ENCODE data around the gene CROCC2. TPM values are rescaled to one million over a fixed set of nuclear protein-coding genes. Genes with fewer than 3 reads are reported as not detected.

The CROCC2 gene
- total and polyA plus RNA-seq, 2 of the 13 experiments (the other 11 are each of a cell fraction or from before 2014, with no cell fraction given): not detected

GRCh38 chr2:240911641-240912265 is 5.6 kb downstream of the CROCC2 start:
- Histone ChIP-seq H3K79me2 (ENCODE audit: insufficient read depth, low read length) (no peaks in the 10 kb centered on the region), H3K9ac (ENCODE audit: insufficient read depth, low read depth, low read length) (no peak overlapping the region), H3K4me3 (replicated peaks in 1 of 3; ENCODE audit: insufficient read depth in 1 of 3, low read depth in 2 of 3, low read length in 3 of 3) (no peak overlapping the region), H3K27me3 (ENCODE audit: control insufficient read depth in 1 of 2, insufficient read depth in 2 of 2, low read length in 2 of 2) (peaks cover 8 to 63% of the 10 kb centered on the region in 2 experiments; a peak in 4 of 5 replicates), H3K4me2 (ENCODE audit: low read depth, low read length) (no peak overlapping the region), H3K36me3 (replicated peaks in 1 of 2; ENCODE audit: control insufficient read depth in 1 of 2, insufficient read depth in 2 of 2, low read length in 2 of 2) (no peaks in the 10 kb centered on the region), H3K27ac (ENCODE audit: extremely low read length, insufficient read depth, low read length) (no peak overlapping the region), H2AFZ (ENCODE audit: low read length) (no peak overlapping the region), H3K4me1 (ENCODE audit: insufficient read depth, low read length) (peaks cover 37% of the 10 kb centered on the region), H4K20me1 (ENCODE audit: insufficient read depth, low read length) (no peaks in the 10 kb centered on the region), H3K9me3 (ENCODE audit: low read length) (no peaks in the 10 kb centered on the region)
- intact Hi-C loops (cut with micrococcal nuclease; ENCODE audit: unreplicated experiment) (loop anchor here (2.0 kb wide), 1 partner anchor 55 kb away; no protein-coding TSS in a partner anchor), in situ Hi-C loops (cut with HindIII; ENCODE audit: extremely low pct_ligation_motif_present, low pct_unique_long_range_greater_than_20kb) (no loop called here)
- ATAC-seq: no peak
- no peak for TF ChIP-seq ZNF205 (CRISPR knock-in tag; IDR thresholded peaks at IDR 0.05)
- TF ChIP-seq ZFP1 (CRISPR knock-in tag; IDR thresholded peaks at IDR 0.05): no peak
- no peak for TF ChIP-seq ESRRA (CRISPR knock-in tag; IDR thresholded peaks at IDR 0.05; ENCODE audit: low read depth)
- TF ChIP-seq MTA1 (CRISPR knock-in tag; IDR thresholded peaks at IDR 0.05; ENCODE audit: borderline replicate concordance): no peak
- no peak for TF ChIP-seq ZNF547 (CRISPR knock-in tag; IDR thresholded peaks at IDR 0.05)
- no peak for TF ChIP-seq REL (CRISPR knock-in tag; conservative IDR thresholded peaks at IDR 0.05)
- no peak for TF ChIP-seq SCMH1 (CRISPR knock-in tag; IDR thresholded peaks at IDR 0.05; ENCODE audit: borderline replicate concordance)
- no peak for TF ChIP-seq NFATC3 (CRISPR knock-in tag; IDR thresholded peaks at IDR 0.05)
- no peak for TF ChIP-seq ZNF460 (CRISPR knock-in tag; IDR thresholded peaks at IDR 0.05; ENCODE audit: borderline replicate concordance)
- no peak for TF ChIP-seq ZNF431 (CRISPR knock-in tag; IDR thresholded peaks at IDR 0.05; ENCODE audit: borderline replicate concordance, low read depth)
- no peak for TF ChIP-seq RFXAP (CRISPR knock-in tag; IDR thresholded peaks at IDR 0.05; ENCODE audit: borderline replicate concordance)
- TF ChIP-seq NONO (IDR thresholded peaks at IDR 0.05): no peak
- TF ChIP-seq NONO (CRISPR knock-in tag; conservative IDR thresholded peaks at IDR 0.05): no peak
- TF ChIP-seq KDM6A (CRISPR knock-in tag; IDR thresholded peaks at IDR 0.05; ENCODE audit: low read depth): no peak
- no peak for TF ChIP-seq ZNF672 (CRISPR knock-in tag; IDR thresholded peaks at IDR 0.05)
- TF ChIP-seq RFX5 (IDR thresholded peaks at IDR 0.05; ENCODE audit: low read depth, low read length): no peak
- TF ChIP-seq, protein P1, sequence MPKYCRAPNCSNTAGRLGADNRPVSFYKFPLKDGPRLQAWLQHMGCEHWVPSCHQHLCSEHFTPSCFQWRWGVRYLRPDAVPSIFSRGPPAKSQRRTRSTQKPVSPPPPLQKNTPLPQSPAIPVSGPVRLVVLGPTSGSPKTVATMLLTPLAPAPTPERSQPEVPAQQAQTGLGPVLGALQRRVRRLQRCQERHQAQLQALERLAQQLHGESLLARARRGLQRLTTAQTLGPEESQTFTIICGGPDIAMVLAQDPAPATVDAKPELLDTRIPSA (CRISPR knock-in tag; IDR thresholded peaks at IDR 0.05; ENCODE audit: borderline replicate concordance): no peak
- no peak for TF ChIP-seq PRDM15 (CRISPR knock-in tag; IDR thresholded peaks at IDR 0.05)
- FAIRE-seq: no peak
- BruUV-seq (replicated peaks): no TSS peak
- ChIA-PET CTCF (ENCODE audit: low intra/inter-chr PET ratio, low total read pairs) (no interaction called here), POLR2A (interaction anchor here (3.0 kb wide), 1 partner anchor 55 kb away, joined by 10 read pairs; no protein-coding TSS in a partner anchor)
- no peak for DNase-seq (ENCODE audit: low spot score)
- 58% methylated on average over 19 of the region's 20 CpGs for WGBS (ENCODE audit: low lambda C conversion rate)

Data from HepG2 (cell line).